ENCODE data around the gene FOSL2.
A peak's percentile ranks its signal among the peaks of the same experiment; 100 is the strongest.

The FOSL2 gene

DNA sequence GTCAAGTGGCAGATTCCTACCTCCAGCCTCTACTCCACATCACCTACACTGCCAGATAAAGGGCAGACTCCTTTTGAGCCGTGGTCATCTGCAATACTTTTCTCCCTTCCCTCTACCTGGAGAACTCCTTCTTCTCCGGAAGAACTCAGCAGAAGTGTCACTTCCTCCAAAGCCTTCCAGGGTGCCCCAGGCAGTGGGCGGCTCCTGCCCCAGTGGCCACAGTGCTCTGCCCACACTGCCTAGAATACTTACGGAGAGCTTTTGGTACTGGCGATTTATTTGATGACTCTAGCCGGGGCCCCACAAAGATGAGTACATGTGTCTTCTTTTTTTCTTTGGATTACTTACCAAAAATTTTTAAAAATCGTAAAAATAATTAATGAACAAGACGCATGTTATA is 39.7 kb downstream of the FOSL2 start:
- no peak for DNase-seq (ENCODE audit: low read depth)

DNA sequence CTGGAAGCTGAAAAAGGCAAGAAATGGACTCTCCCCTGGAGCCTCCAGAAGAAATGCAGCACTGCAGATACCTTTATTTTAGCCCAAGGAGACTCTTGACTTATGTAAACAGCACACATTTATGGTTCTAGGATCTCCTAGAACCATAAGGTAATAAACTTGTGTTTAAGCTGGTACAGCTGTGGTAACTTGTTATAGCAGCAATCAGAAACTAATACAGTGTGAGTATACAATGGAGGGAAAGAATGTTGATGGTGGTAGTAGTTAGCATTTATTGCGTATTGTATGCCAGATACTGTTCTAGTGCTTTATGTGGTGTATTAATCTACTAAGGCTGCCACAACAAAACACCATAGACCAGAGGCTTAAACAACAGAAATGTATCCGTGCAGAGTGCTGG is 40.6 kb downstream of the FOSL2 start:
- no peak for DNase-seq (ENCODE audit: low read depth)

DNA sequence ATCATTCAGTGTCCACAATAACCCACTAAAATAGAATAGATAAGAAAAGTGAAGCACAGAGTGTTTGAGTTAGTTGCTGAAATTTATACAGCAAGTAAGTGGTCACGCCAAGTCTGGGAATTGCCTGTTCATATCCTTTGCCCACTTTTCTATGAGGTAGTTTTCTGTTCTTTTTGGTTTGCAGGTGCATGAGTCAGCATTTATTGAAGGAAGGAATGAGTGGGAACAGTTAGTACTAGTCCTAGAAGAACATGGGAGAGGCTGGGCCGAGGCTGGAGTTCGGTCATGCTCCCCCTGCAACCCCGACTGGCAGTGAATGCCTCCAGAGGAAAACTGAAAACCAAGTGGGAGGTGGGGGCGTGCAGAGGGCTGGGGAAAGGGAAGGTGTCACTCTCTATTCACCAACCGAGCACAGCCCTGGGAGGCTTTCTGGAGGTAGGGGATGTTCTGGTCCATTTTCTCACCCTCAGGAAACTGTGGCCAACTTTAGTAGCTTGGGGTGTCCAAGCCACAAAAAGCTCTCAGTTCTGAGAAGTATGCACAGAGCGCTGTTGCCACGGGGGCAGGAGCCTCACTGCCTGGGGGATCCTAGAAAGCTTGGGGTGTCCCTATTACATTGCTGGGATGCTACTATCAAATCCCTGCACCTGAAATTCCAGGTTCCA is 41.4 kb downstream of the FOSL2 start:
- DNase-seq (ENCODE audit: low read depth) = no peak

DNA sequence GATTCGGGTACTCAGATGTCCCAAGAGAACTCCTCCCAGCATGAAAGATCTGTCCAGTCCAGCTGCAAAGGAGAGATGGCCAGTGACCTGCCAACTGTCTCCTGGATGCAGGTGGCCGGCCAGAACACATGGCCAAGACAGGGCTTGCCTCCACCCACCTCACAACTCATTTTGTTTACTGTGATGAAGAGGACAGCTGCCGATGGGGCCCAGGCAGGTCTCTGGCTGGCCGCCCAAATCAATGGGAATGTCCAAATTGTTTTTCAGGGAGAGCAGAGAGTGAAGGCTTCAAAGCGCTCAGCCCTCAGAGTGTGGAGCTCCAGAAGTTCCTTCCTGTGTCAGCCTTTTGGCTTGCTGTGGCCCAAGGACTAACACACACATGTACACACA is 41.9 kb downstream of the FOSL2 start:
- DNase-seq (ENCODE audit: low read depth) = no peak

DNA sequence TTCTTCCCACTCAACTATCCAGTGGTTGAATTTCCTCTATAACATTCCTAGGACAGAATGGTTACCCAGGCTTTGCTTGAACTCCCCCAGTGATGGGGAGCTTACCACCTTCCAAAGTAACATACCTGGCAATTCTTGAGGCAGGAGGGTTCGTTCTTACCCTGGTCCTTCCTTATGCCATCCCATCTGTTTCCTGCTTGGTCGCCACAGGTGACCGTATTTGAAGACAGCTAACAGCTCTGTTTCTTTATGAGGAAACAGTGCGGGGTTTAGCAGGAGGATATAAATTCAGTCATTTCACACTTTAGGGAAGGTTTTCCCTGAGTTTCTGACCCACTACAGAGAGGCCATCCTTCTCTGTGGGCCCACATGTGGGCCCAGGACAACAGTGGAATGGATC is 42.6 kb downstream of the FOSL2 start:
- no peak for DNase-seq (ENCODE audit: low read depth)

DNA sequence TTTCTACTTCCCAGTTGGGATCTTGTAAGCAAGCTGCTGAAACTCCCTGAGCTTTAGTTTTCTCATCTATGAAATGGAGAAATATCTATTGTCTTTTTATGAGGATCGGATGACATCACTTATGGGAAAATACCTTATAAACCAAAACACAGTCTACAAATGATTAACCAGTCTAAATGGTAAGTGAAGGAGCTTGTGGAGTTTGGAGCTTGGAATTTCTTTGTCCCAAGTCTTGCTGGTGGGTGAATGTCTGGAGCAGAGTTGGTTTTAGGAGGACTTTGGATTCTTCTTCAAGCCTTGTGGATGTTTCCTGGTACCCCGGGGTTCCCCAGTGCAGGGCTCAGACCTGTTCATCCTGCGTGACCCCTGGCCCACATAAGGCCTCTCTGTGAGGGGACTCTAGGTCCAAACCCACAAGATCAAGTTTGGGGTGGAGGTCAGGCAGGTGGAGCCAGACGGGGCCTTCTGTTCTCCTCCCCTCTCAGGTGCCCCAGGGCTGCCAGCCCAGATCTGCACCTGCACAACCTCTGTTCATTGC is 43.2 kb downstream of the FOSL2 start:
- no peak for DNase-seq (ENCODE audit: low read depth)

DNA sequence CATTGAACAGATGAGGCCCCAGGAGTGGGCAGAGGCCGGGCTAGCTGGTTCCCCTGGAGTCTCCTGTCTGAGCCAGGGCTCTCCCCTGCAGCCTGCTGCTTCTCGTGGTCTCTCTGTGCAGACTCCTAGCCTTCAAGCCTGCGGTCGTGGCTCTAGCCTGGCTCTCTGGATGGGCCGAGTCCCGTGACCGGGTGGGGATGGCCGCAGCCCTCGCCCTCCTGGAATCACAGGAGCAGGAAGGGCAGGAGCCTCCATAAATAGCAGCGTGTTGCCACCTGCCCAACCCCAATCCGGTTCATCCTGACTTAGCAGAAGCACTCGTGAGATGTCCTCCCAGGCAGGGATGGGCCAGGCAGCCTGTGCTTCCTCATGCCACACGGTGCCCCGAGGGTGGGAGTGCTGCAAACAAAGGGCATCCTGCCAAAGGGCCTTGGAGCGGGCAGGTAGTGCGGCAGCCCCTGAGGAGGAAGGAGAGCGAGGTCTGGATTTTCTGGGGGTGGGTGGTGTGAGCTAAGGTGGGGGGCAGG is 43.9 kb downstream of the FOSL2 start:
- DNase-seq (ENCODE audit: low read depth) = no peak

DNA sequence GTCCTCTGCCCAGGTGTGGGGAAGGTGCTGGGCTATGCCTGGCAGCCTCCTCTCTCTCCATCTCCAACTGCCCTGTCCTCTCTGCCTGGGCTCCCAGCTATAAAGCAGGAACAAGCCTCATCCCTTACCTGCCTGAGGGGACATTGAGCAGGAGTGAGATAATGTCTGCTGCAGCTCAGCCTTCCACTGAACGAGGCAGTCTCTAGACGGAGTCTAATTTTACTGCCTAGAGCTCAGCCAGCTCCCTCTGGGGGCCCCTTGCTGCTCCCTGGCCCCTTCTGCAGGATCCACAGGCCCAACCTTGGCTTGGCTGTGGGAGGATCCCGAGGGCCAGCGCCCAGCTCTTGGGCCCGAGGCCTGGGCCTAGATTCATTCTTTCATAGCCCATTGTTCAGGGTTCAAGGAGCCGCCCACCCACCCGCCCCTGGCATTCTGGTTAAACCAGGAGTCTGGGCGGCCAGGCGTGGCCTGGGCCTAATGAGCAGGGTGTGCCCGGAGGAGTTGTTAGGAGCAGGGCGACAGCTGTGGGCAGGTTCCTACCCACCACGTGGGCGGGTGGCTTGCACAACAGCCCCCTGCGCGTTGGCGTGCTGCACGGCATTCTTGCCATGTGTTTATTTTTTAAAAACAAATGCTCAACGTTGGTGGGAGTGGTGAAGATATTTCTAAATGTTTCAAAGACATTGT is 44.6 kb downstream of the FOSL2 start:
- no peak for DNase-seq (ENCODE audit: low read depth)

DNA sequence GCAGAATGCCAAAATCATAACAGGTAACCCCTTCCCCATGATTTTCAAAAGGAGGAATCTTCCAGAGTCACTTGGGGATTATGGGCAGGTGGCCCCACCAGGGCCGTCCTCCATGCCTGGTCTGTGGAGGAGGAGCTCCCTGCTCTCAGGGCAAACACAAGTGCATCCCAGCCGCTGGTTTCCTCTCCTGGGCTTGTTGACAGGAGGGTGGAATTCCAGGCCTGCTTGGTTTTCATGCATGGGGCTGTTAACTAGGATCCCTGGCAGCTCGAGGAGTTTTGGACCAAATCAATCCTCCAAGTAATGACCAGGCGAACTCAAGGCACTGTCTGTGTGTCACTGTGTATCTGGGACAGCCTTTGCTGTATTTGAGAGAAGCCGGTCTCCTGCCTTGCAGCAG is 45.3 kb downstream of the FOSL2 start:
- no peak for DNase-seq (ENCODE audit: low read depth)

DNA sequence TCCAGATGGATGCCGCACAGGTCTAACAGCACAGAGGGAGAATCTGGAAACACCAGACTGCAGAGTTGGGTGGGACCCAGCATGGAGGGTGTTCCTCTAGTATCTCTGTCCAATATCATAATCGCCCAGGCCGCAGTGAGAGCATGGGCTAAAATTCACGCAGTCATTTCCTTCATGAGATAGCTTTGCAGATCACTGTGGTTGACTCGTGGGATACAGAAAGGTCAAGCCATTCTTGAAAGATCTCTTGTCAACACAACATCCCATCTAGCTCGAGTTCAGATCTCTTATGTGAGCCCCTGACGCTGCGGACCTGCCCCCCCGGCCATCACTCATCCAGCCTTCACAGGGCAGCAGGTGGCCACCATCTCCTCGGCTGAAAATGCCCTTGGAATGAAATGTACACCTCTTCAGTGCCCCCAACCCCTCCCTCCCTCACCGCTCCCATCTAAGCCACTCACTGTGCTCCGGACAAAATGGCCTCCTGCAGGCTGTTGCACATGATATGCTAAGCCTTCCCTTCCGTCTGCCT is 45.9 kb downstream of the FOSL2 start:
- DNase-seq (ENCODE audit: low read depth) = no peak

DNA sequence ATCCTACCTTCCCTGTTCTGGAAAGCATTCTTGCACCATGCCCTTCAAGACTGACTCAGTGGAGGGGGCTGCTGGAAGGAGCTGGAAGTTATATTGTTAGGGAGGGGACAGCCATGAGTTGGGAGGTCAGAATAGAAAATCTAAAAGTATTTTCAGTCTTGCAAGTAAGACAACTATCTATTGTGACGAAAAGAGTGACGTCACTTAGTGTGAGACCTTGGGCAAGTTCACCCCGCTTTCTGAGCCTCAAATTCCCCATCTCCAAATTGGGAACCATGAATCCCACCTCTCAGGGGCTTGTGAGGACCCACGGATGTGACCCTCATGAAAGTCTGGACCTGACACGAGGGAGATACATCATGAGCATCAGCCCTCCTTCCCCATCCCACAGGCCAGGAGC is 46.5 kb downstream of the FOSL2 start:
- no peak for DNase-seq (ENCODE audit: low read depth)

DNA sequence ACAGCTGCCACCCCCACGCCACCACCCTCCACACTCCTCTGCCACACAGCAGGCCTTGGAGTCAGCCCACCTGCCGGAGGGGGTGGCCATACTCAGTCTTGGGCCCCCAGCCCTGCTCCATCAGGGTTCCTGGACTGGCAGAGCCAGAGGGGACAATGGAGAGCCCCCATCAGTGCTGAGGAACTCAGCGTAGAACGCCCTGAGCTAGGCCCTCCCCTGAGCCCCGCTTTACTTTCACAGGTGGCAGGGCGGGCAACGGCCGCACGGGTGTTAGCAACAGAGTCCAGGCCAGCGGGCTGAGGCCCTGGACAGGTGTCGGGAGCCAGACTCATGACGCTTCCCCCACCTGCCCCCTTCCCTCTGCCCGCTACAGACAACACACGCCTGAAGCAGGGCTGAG is 47.1 kb downstream of the FOSL2 start:
- no peak for DNase-seq (ENCODE audit: low read depth)

DNA sequence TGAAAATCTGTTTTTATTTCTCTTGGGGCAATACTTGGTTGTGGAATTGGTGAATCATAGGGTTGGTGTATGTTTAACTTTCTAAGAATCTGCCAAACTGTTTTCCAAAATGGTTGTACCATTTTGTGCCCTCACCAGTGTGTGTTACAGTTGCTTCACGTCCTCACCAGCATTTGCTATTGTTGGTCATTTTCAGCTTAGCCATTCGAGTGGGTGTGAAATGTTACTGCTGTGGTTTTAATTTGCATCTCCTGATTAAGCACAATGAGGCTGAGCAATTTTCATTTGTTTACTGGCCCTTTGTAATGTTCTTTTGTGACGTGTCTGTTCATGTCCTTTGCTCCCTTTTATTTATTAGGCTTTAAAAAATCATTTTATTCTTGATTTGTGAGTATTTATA is 49.7 kb downstream of the FOSL2 start:
- DNase-seq (ENCODE audit: low read depth) = no peak

DNA sequence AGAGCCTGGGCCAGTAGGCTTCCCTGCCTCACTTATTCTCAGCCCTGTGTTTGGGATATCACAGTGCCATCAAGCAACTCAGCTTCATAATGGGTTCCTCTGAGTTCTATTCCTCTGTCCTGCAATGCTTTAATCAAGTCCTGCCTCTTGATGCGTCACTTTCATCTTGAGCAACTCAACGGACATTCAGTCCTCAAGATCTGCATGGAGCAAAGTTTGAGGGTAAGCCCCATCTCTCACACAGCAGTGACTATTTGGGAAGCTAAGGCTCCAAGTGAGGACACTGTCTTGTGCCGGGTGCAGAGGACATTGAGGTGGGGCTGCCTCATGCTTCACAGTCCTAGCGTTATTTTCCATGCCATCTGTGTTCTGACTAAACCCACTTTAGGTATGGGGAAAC is 52.3 kb downstream of the FOSL2 start:
- no peak for DNase-seq (ENCODE audit: low read depth)

DNA sequence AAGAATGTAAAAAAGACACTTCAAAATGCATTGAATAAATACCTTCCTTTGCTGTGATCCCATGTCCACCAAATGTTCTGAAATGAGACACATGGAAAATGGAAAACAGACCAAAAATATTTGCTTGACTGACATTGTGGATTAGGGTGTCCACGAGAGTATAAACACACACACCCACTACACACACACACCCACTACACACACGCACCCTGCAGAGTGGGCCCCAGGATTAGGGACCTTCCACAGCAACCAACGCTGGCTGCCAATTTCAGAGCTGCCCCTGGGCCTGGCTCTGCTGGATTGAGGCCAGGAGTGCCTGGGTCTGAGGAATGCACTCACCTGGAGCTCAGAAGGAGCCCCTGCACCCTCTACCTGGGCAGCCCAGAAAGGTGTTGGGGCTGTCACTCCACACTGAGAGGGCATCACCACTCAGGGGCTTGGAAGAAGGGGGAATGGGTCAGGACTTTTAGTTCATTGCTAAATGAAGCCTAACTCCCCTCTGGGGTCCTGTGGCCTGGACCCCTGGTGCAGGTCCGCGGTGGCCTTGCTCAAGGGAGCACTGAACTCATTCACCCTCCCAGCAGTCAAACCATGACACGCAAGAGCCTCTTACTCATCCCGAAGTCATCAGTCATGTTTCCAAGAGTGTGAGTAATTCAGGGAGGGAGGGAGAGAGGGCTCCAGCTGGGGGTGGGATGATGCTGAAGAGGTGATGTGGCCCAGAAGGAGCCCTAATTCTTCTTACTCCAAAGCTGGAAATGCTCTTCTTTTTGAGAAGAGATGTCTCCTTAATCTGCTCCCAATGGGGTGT is 53.0 kb downstream of the FOSL2 start:
- peak; percentile 41 for DNase-seq (ENCODE audit: low read depth)

DNA sequence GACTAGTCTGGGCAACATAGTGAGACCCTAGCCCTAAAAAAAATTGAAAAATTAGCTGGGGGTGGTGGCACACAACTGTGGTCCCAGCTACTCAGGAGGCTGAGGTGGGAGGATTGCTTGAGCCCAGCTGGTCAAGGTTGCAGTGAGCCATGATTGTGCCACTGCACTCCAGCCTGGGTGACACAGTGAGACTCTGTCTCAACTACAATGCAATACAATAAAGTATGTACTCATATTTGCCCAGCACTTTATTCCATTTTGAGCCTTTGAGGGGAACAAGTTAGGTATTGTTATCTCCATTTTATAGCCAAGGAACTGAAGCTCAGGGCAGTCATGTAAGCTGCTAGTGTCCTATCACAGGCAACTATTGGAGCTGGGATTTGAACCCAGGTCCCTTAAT is 53.9 kb downstream of the FOSL2 start:
- no peak for DNase-seq (ENCODE audit: low read depth)

DNA sequence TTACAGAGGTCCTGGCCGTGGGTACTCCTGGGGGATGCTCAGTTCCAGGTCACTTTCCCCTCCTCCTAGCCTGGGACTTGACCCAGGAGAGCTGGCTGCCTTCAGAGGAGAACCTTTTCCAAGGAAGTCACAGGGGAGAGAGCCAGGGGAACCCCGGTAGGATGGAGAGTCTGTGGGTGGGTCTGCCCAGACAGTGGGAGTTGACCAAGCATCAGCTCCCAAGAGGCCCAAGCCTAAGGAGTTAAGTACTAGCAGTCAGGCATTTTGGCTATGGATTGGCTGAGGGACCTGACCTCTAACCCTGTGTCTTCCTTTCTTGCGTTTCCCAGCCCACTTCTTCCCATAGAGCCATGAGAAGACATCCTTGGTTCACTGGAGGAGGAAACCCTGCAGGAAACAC is 54.4 kb downstream of the FOSL2 start:
- no peak for DNase-seq (ENCODE audit: low read depth)

DNA sequence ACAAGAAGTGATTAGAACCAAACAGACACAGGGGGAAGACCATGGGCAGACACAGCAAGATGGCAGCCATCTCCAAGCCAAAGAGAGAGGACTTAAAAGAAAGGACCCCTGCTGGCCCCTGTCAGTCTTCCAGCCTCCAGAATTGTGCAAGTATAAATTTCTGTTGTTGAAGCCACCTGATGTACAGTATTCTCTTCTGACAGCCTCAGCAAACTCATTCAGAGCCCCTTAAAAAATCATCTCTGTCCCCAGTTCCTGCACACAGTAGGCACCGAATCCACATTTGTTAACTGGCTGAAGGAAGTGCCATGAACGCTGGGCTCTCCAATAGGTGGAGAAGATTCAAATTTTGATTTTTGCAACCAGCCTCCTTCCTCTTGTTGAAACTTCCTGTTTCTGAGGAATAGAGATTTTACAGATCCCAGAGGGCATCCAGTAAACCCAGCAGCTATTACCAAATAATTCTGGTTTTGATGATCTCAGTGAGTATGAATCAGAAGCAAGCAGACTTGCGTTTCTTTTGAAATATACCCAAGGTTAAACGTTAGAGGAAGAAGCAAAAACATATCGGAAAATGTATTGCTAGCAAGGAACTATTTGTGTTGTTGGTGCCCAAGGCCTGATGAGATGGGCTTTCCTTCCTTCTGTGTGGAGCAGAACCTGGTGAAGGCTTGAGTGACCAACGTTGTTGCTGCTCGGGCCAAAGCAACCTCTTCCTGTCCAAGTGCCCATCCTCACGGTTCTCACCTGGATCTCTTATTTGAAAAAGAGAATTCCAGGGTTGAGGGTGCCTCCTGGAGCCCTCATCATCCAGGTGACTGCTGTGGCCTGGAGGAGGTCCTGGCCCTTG is 55.5 kb downstream of the FOSL2 start:
- DNase-seq (ENCODE audit: low read depth) = no peak

DNA sequence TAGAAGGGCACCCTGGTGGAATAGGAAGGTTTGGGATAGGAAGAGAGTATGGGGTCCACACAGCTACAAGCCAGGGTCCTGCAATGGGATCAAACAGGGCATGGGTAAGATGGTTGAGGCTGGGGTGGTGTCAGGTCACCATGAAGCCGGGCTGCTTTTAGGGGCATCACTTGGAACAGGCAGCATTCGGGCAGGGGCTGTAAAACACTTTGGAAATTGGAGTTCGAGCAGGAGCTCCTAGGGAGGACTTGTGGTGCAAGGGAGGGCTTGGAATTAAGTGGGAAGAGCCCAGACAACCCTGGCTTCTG is 56.1 kb downstream of the FOSL2 start:
- no peak for DNase-seq (ENCODE audit: low read depth)

DNA sequence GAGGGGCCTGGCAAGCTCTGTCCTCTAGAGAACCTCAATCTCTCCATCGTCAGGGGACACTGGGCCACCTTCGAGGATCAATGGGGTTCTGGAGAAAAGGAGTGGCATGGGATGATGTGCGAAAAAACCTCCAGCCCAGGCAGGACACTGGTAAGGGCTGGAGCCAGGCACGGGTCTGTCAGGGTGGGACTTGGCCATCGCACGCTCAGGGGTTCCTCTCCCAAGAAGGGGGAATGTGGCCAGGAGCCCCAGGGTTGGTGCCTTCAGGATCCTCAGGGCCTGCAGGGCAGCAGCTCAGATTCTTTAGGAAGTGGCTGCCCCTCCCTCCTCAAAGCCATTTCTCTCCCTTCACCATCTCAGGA is 56.4 kb downstream of the FOSL2 start:
- no peak for DNase-seq (ENCODE audit: low read depth)

DNA sequence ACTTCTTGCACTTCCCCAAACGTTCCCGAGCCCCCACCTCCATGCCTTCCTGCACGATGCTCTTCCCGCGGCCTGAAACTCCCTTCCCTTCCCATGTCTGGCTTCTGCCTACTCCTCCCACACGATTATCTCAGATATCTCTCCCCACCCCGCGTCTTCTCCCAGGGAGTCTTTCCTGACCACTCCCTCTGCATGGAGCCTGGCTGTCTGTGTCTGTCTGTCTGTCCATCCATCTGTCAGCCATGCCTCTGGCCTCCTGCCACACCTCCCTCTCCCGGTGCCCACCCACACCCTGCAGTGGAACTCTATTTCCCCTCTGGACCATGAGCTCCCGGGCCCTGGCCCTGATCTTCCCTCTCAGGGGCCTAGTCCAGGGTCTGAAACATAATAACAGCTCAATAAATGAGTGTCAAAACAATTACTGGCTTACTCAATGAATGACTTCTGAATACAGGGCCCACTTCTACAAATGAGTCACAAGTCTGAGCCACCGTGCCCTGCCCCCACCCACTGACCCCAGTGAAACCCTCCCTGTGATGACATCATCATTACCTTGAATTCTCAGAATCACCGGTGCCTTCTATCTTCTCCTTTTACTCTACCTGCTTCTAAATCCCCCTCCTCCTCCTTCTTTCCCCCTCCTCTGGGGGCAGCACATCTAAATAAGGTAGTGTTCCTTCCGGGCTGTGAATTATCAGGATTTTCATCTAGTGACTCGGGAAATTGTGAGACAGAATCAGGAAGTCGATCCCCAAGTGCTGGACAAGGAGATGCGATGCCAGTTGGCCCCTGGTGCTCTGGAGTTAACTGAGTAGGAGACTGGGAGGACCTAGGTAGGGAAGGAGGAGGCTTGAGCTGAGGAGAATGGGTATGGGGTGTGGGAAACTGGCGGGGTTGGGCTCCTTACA is 57.1 kb downstream of the FOSL2 start:
- DNase-seq (ENCODE audit: low read depth) = peak; percentile 73

Data from activated T-helper 9 cell treated with anti-CD3 and anti-CD28 coated beads, Interleukin-2, amount 50 U/mL, for 16 hours (primary cell).